A549 treated with dexamethasone at 1 μM for 4 hours (cell line): Measurements from ENCODE around the gene ZNF740. TPM values are rescaled to one million over a fixed set of nuclear protein-coding genes. Genes with fewer than 3 reads are reported as not detected.

Experiments
- total RNA-seq: library from RNA; stranded (reverse); fragments of 200-300 nt; extraction: Qiagen RNA extraction; gene quantifications from 5 replicates; pipeline ENCODE4 v1.2.3, GENCODE V29; 2022

Gene ZNF740
- total RNA-seq: 12.4 to 16.9 TPM (median 14.3 TPM) in 5 replicates

GRCh38 chr12:53180220-53180930, at the start of gene ZNF740, which contains the start of gene CSAD:
TSS of gene ZNF740 (plus strand) at chr12:53180722. CDS start at chr12:53181984, 1,262 bp downstream.
TSS of gene CSAD (minus strand) at chr12:53180925. CDS start at chr12:53173470, 7,455 bp downstream.

GRCh38 chr12:53207042-53207441, 26.5 kb downstream of the ZNF740 start, which contains the start of gene ITGB7:
TSS of gene ITGB7 (minus strand) at chr12:53207251. CDS start at chr12:53200443, 6,808 bp downstream.

GRCh38 chr12:53231921-53232645, 51.6 kb downstream of the ZNF740 start, which contains the start of gene RARG:
TSS of gene RARG (minus strand) at chr12:53232209. CDS start at chr12:53227545, 4,664 bp downstream.

Other genes starting within 250 kb of the ZNF740 start
- gene KRT18, start 231.6 kb upstream of the ZNF740 start, total RNA-seq: 3,225 to 3,786 TPM (median 3,735 TPM) in 5 replicates
- gene EIF4B, start 174.3 kb upstream of the ZNF740 start, total RNA-seq: 281 to 365 TPM (median 350 TPM) in 5 replicates
- 29.0 to 75.3 TPM (median 67.4 TPM) in 5 replicates for gene TNS2, start 130.7 kb upstream of the ZNF740 start, total RNA-seq
- gene SPRYD3, start 101.3 kb upstream of the ZNF740 start, total RNA-seq: 31.9 to 38.0 TPM (median 36.8 TPM) in 5 replicates
- 171 to 218 TPM (median 205 TPM) in 5 replicates for gene IGFBP6, start 83.1 kb upstream of the ZNF740 start, total RNA-seq
- gene SOAT2, start 77.2 kb upstream of the ZNF740 start, total RNA-seq: 0.17 to 0.27 TPM (median 0.26 TPM) in 5 replicates
- gene CSAD, start 203 bp downstream of the ZNF740 start, total RNA-seq: 4.1 to 8.3 TPM (median 7.0 TPM) in 5 replicates
- gene ITGB7, start 26.5 kb downstream of the ZNF740 start, total RNA-seq: 0.14 to 0.36 TPM (median 0.28 TPM) in 5 replicates
- 17.9 to 23.5 TPM (median 23.2 TPM) in 5 replicates for gene RARG, start 51.5 kb downstream of the ZNF740 start, total RNA-seq
- gene ESPL1, start 87.6 kb downstream of the ZNF740 start, total RNA-seq: 14.1 to 24.7 TPM (median 21.8 TPM) in 5 replicates
- 433 to 521 TPM (median 445 TPM) in 5 replicates for gene PFDN5, start 114.8 kb downstream of the ZNF740 start, total RNA-seq
- gene MYG1, start 119.0 kb downstream of the ZNF740 start, total RNA-seq: 70.6 to 86.9 TPM (median 83.2 TPM) in 5 replicates
- gene AAAS, start 140.9 kb downstream of the ZNF740 start, total RNA-seq: 71.1 to 84.9 TPM (median 79.2 TPM) in 5 replicates
- 0.02 TPM in 1 of 5 replicates, not detected in the others for gene SP7, start 155.6 kb downstream of the ZNF740 start, total RNA-seq
- gene SP1, start 199.5 kb downstream of the ZNF740 start, total RNA-seq: 17.9 to 30.9 TPM (median 26.5 TPM) in 5 replicates
- 0.54 to 1.0 TPM (median 0.87 TPM) in 5 replicates for gene AMHR2, start 243.1 kb downstream of the ZNF740 start, total RNA-seq